Spleen (tissue), 11 donors: ENCODE results near the gene ECSCR. TPM values are rescaled to one million over a fixed set of nuclear protein-coding genes. Genes with fewer than 3 reads are reported as not detected.

ENCODE experiments used
- DNase-seq: peaks from one replicate; pipeline ENCODE4 v3.0.0-alpha.2; 2020
- H3K27ac ChIP-seq, 8 donors: fragments of 200-600 bp; sonication (generic) in 7 of 8; 1 replicate in 4 of 8; 2 replicates in 4 of 8; pipeline versions ENCODE4 v1.5.0 to v1.8.0; 2016 to 2021; ENCODE audit warnings: inconsistent platforms in 4 of 8, mild to moderate bottlenecking in 4 of 8, moderate library complexity in 1 of 8
- H3K27me3 ChIP-seq, 7 donors: fragments of 200-600 bp; sonication (generic) in 6 of 7; replicated peaks in 1 of 7; 1 replicate in 4 of 7; 2 replicates in 3 of 7; pipeline versions ENCODE4 v1.5.0 to v1.8.0; 2016 to 2021; ENCODE audit warnings: inconsistent platforms in 3 of 7, mild to moderate bottlenecking in 1 of 7
- H3K36me3 ChIP-seq, 6 donors: fragments of 200-600 bp; sonication (generic) in 5 of 6; 1 replicate in 4 of 6; 2 replicates in 2 of 6; pipeline versions ENCODE4 v1.5.0 to v1.8.0; 2016 to 2021; ENCODE audit warnings: inconsistent platforms in 2 of 6
- H3K4me1 ChIP-seq, 6 donors: fragments of 200-600 bp; sonication (generic) in 5 of 6; 1 replicate in 3 of 6; 2 replicates in 3 of 6; pipeline versions ENCODE4 v1.5.0 to v1.8.0; 2016 to 2021; ENCODE audit warnings: inconsistent platforms in 3 of 6
- H3K4me3 ChIP-seq, 8 donors: fragments of 200-600 bp; sonication (generic) in 7 of 8; 1 replicate in 4 of 8; 2 replicates in 4 of 8; pipeline versions ENCODE4 v1.5.0 to v1.8.0; 2016 to 2021; ENCODE audit warnings: inconsistent platforms in 4 of 8, mild to moderate bottlenecking in 4 of 8, moderate library complexity in 2 of 8
- H3K9me3 ChIP-seq, 8 donors: fragments of 200-600 bp; sonication (generic) in 7 of 8; 1 replicate in 4 of 8; 2 replicates in 4 of 8; pipeline versions ENCODE4 v1.5.0 to v1.8.0; 2016 to 2021; ENCODE audit warnings: inconsistent platforms in 4 of 8
- POLR2A ChIP-seq, 3 donors: fragments of 450-650 bp; IDR thresholded peaks; one replicate each; pipeline ENCODE4 v1.5.1; 2017; ENCODE audit warnings: antibody characterized with exemption in 3 of 3, mild to moderate bottlenecking in 1 of 3
- POLR2AphosphoS5 ChIP-seq, 3 donors: sonication (generic); formaldehyde crosslinking; IDR thresholded peaks; one replicate each; pipeline ENCODE4 v1.5.1; 2017; ENCODE audit warnings: antibody characterized with exemption in 3 of 3
- WGBS, 5 donors: extraction: QIAGEN DNeasy Blood & Tissue Kit in 3 of 5; methylation state at CpG; one replicate each; pipeline versions ENCODE4 v1.1.5 to v1.1.7; 2013 to 2018; 5-methylcytosine and 5-hydroxymethylcytosine counted together
- intact Hi-C: fragments of 100-400 bp; cut with DNase I; formaldehyde crosslinking; loops from one replicate; pipeline ENCODE4 v1.15.0; 2023; ENCODE audit warnings: low total_unique reads
- polyA plus RNA-seq, 3 donors: library from polyadenylated mRNA; stranded (reverse); fragments of 200-250 nt; gene quantifications; one replicate each; pipeline ENCODE4 v1.2.1, GENCODE V29; 2013
- total RNA-seq, 7 donors: library from RNA; depleted of rRNA in 3 of 7; stranded (reverse); fragments of >200 nt in 3 of 7; fragmentation: NEBNext Ultra II Directional in 4 of 7; extraction: Animal tissue kit (Norgen Biotek cat#: 25700) in 4 of 7; gene quantifications; one replicate each; pipeline versions ENCODE4 v1.1.0 to v1.2.1, GENCODE V29; 2016 to 2021
- TF ChIP-seq, protein P1 (sequence below), 11 experiments: fragments of 200-600 bp in 7 of 11; fragments of 450-650 bp in 4 of 11; sonication (generic) in 4 of 11; IDR thresholded peaks in 8 of 11; conservative IDR thresholded peaks in 3 of 11; 1 replicate in 7 of 11; 2 replicates in 4 of 11; pipeline versions ENCODE4 v1.4.0 to v1.8.0; 2016 to 2021; ENCODE audit warnings: antibody characterized with exemption in 11 of 11, inconsistent platforms in 4 of 11, mild to moderate bottlenecking in 1 of 11
- donor health status: healthy with polysubstance abuse.
- donor health status: DM: no; HTN: no; CAD: no; lungs with moderate emphysema.
- donor health status: DM: no; HTN: no; CAD: no.
- donor health status: Bipolar disorder and iron deficiency.
- donor health status: healthy.
- donor health status: DM: no; HTN: no; CAD: no.
- donor health status: DM: yes; HTN: yes; CAD: no.

ECSCR gene
- total and polyA plus RNA-seq, 10 donors, result 11.3 to 52.3 (median 18.5) TPM

DNA sequence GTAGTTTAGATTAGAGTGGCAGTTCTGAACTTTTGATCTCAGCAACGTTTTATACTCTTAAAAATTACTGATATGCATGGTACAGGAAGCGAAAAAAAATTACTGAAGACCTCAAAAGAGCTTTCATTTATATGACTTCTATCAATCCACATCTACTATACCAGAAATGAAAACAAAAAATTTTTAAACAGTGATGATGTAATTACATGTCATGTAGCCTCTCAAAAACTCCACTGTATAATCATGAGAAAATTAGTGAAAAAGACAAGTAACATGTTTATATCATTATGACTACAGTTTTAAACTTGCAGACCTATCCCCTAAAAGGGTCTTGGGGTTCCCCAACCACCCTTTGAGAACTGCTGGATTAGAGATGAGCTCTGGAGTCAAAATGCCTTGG lies 32.5 kb downstream of the ECSCR start:
- peaks cover 0 to 67% (median 7%) of the 10 kb centered on the region in 6 donors for H3K36me3 ChIP-seq
- 67 to 80% (median 74%) methylated on average over 2 of the region's 2 CpGs for WGBS, 5 donors
- intact Hi-C loops, result no loop called here

DNA sequence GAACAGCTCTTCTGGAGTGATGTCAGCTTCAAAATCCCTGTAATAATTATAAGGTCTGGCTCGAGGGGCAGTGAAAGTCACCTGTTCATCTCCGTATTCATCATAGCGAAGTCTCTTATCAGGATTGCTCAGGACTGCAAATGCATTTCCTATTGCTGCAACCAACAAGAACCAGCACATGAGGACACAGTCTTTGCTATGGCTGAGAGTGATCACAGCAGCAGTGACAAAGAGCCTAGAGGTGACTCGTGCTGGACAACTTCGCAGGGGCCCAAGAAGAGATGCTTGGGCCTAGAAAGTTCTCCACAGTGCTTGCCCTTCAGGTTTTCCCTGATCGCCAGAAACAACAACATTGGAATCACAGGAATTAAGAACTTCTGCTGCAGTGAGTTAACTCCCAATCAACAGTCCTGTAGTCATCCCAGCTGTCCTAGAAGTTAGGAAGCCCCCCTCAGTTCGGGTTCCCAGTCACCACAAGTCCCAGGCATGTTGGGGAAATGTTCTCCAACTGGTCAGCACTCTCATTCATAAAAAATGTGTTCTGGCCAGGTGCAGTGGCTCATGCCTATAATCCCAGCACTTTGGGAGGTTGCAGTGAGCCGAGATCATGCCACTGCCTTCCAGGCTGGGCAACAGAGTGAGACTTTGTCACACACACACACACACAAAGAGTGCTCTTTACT lies 36.2 kb downstream of the ECSCR start:
- no peak overlapping the region for H3K27ac ChIP-seq
- no peak overlapping the region for H3K4me3 ChIP-seq
- H3K9me3 ChIP-seq, result no peaks in the 10 kb centered on the region
- WGBS, 5 donors, result 71 to 86% (median 74%) methylated on average over 8 of the region's 8 CpGs
- H3K36me3 ChIP-seq, result peaks cover 0 to 57% (median 9%) of the 10 kb centered on the region in 6 donors
- peaks cover 0 to 7% (median 3%) of the 10 kb centered on the region in 6 donors for H3K4me1 ChIP-seq
- no peak for DNase-seq
- TF ChIP-seq POLR2A (IDR thresholded peaks at IDR 0.05) (no peak), POLR2AphosphoS5 (IDR thresholded peaks at IDR 0.05) (no peak)
- TF ChIP-seq, protein P1, sequence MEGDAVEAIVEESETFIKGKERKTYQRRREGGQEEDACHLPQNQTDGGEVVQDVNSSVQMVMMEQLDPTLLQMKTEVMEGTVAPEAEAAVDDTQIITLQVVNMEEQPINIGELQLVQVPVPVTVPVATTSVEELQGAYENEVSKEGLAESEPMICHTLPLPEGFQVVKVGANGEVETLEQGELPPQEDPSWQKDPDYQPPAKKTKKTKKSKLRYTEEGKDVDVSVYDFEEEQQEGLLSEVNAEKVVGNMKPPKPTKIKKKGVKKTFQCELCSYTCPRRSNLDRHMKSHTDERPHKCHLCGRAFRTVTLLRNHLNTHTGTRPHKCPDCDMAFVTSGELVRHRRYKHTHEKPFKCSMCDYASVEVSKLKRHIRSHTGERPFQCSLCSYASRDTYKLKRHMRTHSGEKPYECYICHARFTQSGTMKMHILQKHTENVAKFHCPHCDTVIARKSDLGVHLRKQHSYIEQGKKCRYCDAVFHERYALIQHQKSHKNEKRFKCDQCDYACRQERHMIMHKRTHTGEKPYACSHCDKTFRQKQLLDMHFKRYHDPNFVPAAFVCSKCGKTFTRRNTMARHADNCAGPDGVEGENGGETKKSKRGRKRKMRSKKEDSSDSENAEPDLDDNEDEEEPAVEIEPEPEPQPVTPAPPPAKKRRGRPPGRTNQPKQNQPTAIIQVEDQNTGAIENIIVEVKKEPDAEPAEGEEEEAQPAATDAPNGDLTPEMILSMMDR (IDR thresholded peaks at IDR 0.05 in 8 of 11, conservative IDR thresholded peaks at IDR 0.05 in 3 of 11), result no peak
- no peaks in the 10 kb centered on the region for H3K27me3 ChIP-seq
- intact Hi-C loops, result no loop called here

More for the DNA sequence above, 32.5 kb downstream of the ECSCR start:
- no peaks in the 10 kb centered on the region for H3K9me3 ChIP-seq
- no peak overlapping the region for H3K27ac ChIP-seq
- H3K4me1 ChIP-seq, result no peaks in the 10 kb centered on the region
- H3K4me3 ChIP-seq, result no peak overlapping the region
- TF ChIP-seq POLR2A (IDR thresholded peaks at IDR 0.05), result no peak
- no peak for TF ChIP-seq POLR2AphosphoS5 (IDR thresholded peaks at IDR 0.05)
- TF ChIP-seq, protein P1 (IDR thresholded peaks at IDR 0.05 in 8 of 11, conservative IDR thresholded peaks at IDR 0.05 in 3 of 11), result no peak
- no peaks in the 10 kb centered on the region for H3K27me3 ChIP-seq
- DNase-seq, result no peak

- H3K4me3 ChIP-seq, result no peak overlapping the region
- no peak for DNase-seq
- peaks cover 0 to 7% (median 3%) of the 10 kb centered on the region in 6 donors for H3K4me1 ChIP-seq
- H3K9me3 ChIP-seq, result no peaks in the 10 kb centered on the region
- no peak overlapping the region for H3K27ac ChIP-seq
- peaks cover 0 to 63% (median 9%) of the 10 kb centered on the region in 6 donors for H3K36me3 ChIP-seq
- WGBS, 5 donors, result 85 to 96% (median 89%) methylated on average over 5 of the region's 5 CpGs
- TF ChIP-seq, protein P1 (IDR thresholded peaks at IDR 0.05 in 8 of 11, conservative IDR thresholded peaks at IDR 0.05 in 3 of 11), result no peak
- TF ChIP-seq POLR2A (IDR thresholded peaks at IDR 0.05), result no peak
- TF ChIP-seq POLR2AphosphoS5 (IDR thresholded peaks at IDR 0.05), result no peak
- no peaks in the 10 kb centered on the region for H3K27me3 ChIP-seq
- intact Hi-C loops, result no loop called here
Observed at GRCh38 chr5:139425497-139425896, 37.0 kb downstream of the ECSCR start.

- Histone ChIP-seq H3K4me1 (peaks cover 0 to 25% (median 13%) of the 10 kb centered on the region in 6 donors), H3K4me3 (no peak overlapping the region), H3K36me3 (peaks cover 0 to 72% (median 16%) of the 10 kb centered on the region in 6 donors), H3K27ac (no peak overlapping the region), H3K9me3 (no peaks in the 10 kb centered on the region), H3K27me3 (no peaks in the 10 kb centered on the region)
- 42 to 45% (median 43%) methylated on average over 5 of the region's 5 CpGs for WGBS, 5 donors
- TF ChIP-seq POLR2AphosphoS5 (IDR thresholded peaks at IDR 0.05) (no peak), POLR2A (IDR thresholded peaks at IDR 0.05) (no peak)
- TF ChIP-seq, protein P1 (IDR thresholded peaks at IDR 0.05 in 8 of 11, conservative IDR thresholded peaks at IDR 0.05 in 3 of 11), result peak; percentile 73 to 90 (median 81)
- intact Hi-C loops, result loop anchor here (5.0 kb wide), 2 partner anchors 90 to 340 kb away; no protein-coding TSS in a partner anchor
- DNase-seq, result no peak
Observed at GRCh38 chr5:139422307-139422893, 40.1 kb downstream of the ECSCR start.
